Fibroblast of villous mesenchyme (primary cell): ENCODE results near the gene P3H3. TPM values are rescaled to one million over a fixed set of nuclear protein-coding genes. Genes with fewer than 3 reads are reported as not detected.

Experiments used
- DNase-seq: peaks from one replicate; pipeline ENCODE4 v3.0.0-alpha.2; 2010; ENCODE audit warnings: low read depth
- H3K4me3 ChIP-seq: 2 replicates; pipeline ENCODE4 v1.5.1; 2011; ENCODE audit warnings: low read depth, mild to moderate bottlenecking, low read length
- total RNA-seq: library from RNA; depleted of rRNA; stranded (reverse); fragments of >200 nt; gene quantifications from 2 replicates; pipeline ENCODE4 v1.2.3, GENCODE V29; 2012
- TF ChIP-seq, protein P1 (sequence below): IDR thresholded peaks from 2 replicates; pipeline ENCODE4 v1.5.1; 2012; ENCODE audit warnings: low read depth, mild to moderate bottlenecking, low read length; ENCODE audit not compliant: insufficient read depth

The P3H3 gene
- total RNA-seq, 1 donor, result 91.1 TPM

DNA sequence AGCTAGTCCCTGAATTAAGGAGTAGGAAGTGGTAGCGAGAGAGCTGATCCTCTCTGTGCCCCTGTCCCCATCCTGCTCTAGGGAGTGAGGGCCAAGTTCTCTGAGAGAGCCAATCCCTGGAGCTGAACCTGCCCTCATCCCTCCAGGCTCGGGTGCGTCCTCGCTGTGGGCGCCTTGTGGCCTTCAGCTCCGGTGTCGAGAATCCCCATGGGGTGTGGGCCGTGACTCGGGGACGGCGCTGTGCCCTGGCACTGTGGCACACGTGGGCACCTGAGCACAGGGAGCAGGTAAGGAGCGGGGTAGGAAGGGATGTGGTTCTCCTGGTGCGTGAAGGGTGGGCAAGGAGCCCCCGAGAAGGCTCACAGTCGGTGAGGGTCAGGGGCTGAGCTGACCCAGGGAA is 10.6 kb downstream of the P3H3 start:
- no peak overlapping the region for H3K4me3 ChIP-seq
- DNase-seq, result no peak
- TF ChIP-seq, protein P1, sequence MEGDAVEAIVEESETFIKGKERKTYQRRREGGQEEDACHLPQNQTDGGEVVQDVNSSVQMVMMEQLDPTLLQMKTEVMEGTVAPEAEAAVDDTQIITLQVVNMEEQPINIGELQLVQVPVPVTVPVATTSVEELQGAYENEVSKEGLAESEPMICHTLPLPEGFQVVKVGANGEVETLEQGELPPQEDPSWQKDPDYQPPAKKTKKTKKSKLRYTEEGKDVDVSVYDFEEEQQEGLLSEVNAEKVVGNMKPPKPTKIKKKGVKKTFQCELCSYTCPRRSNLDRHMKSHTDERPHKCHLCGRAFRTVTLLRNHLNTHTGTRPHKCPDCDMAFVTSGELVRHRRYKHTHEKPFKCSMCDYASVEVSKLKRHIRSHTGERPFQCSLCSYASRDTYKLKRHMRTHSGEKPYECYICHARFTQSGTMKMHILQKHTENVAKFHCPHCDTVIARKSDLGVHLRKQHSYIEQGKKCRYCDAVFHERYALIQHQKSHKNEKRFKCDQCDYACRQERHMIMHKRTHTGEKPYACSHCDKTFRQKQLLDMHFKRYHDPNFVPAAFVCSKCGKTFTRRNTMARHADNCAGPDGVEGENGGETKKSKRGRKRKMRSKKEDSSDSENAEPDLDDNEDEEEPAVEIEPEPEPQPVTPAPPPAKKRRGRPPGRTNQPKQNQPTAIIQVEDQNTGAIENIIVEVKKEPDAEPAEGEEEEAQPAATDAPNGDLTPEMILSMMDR, result no peak

DNA sequence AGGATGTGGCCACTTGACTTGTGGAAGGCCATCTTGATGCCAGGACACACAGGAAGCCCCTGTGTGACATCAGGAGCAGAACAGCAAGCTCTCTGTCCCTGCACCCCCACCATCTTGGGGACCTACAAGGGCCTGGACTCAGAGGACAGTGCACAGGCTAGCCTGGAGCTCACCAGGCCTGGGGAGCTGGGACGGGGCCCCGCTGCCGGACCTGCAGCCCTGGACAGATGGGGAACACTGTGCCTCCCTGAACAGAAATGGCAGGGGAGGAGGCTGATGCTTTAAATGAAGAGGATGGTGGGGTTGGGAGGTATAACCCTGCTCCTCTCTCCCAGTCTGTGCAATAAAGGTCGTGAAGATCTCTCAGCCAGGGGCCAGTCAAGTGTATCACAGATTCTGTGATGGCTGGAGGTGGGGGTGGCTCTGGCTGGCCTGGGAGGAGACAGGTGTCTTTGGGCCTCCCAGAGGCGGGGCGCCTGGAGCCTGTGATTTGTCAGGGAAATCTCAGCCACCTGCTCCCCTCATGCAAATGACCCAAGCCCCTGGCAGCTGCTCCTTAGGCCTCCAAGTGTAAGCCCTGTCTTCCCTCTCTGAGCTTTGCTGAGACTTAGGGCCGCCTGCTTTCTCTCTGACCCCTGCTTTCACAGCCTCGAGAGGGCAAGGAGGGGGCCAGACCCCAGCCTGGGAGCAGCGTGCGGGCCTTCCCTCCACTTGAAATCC is 11.4 kb downstream of the P3H3 start:
- H3K4me3 ChIP-seq, result no peak overlapping the region
- TF ChIP-seq, protein P1, result no peak
- no peak for DNase-seq

DNA sequence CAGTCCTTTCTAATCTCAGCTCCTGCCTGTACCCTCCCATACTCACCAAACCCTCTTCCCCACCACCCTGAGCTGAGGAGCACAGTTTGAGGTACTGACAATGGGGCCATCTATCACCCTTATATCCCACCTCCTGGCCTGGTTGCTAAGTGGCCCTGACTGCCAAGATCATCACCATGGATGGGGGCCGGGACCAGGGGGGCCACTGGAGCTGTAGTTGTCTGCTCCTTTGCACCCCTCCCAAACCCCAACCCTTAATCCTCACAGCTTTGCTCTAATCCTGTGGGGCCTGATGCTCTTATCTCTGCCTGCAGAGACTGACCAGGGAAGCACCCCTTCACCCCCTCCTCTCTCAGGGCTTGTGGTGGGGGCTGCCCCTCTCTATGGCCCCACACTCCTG is 12.1 kb downstream of the P3H3 start:
- DNase-seq, result peak; percentile 26
- TF ChIP-seq, protein P1, result no peak

DNA sequence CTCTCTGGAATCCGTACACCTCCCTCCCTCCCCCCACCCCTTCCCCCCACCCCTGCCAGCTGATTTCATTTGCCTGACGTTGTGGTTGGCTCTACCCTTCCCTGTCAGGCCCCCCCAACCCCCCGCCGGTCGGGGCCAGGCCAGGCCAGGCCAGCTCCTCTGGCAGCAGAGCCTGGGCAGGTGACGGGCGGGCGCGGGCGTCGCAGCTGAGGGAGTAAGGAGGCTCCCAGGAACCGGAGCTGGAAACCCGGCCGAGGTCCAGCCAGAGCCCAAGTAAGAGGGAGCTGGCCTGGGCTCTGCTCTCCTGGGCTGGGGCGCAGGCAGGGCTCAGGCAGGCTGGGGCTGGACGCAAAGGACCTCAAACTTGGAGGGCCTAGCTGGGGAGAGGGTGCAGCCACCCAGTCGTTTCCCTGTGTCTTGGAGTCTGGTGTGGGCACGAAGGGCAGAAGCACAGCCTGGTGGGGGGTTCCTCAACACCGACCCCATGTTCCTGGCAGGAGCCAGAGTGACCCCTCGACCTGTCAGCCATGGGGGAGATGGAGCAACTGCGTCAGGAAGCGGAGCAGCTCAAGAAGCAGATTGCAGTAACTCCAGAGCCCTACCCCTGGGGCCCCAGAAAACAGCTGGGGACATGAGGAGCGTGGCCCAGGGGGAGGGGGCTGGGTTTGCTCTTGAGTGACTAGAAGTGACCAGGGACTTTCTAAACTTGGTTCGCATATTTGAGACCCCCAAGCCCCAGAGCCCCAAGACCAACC is 12.7 kb downstream of the P3H3 start, which contains the start of gene GNB3:
Gene GNB3, plus strand, starts transcription at position 165 of the 755 bp plus-strand sequence. Its CDS starts 363 bp downstream, at position 528.
- TF ChIP-seq, protein P1, result no peak
- no peak within 1 kb of the TSS for H3K4me3 ChIP-seq
- no peak for DNase-seq

More for the DNA sequence above, 12.1 kb downstream of the P3H3 start:
- no peak overlapping the region for H3K4me3 ChIP-seq

GRCh38 chr12:6842075-6842474 is 13.9 kb downstream of the P3H3 start:
- H3K4me3 ChIP-seq, result no peak overlapping the region
- no peak for DNase-seq
- TF ChIP-seq, protein P1, result no peak

GRCh38 chr12:6843118-6843902 is 15.1 kb downstream of the P3H3 start:
- DNase-seq, result no peak
- TF ChIP-seq, protein P1, result no peak
- no peak overlapping the region for H3K4me3 ChIP-seq
